IPS-NIHi11 (cell line): ENCODE measurements around the gene SPATA20.

Experiments used
- DNase-seq: peaks from one replicate; pipeline ENCODE4 v3.0.0; 2012; ENCODE audit warnings: mixed read lengths, low spot score

Gene SPATA20

DNA sequence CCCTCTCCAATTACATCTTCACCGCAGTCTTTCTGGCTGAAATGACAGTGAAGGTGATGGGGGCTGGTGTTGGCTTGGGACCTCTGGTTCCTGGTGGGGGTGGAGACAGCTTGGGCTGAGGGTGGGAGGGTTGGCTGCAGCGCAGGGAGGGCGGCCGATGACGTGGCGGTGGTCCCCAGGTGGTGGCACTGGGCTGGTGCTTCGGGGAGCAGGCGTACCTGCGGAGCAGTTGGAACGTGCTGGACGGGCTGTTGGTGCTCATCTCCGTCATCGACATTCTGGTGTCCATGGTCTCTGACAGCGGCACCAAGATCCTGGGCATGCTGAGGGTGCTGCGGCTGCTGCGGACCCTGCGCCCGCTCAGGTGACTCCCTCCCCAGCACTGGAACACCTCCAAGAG lies 55.9 kb downstream of the SPATA20 start:
- no peak for DNase-seq

GRCh38 chr17:50603340-50603739 lies 56.4 kb downstream of the SPATA20 start:
- DNase-seq, result peak; percentile 73

GRCh38 chr17:50604513-50604912 lies 57.5 kb downstream of the SPATA20 start:
- peak; percentile 67 for DNase-seq

- no peak for DNase-seq
Measured at GRCh38 chr17:50605429-50605828, 58.5 kb downstream of the SPATA20 start.
